ENCODE measurements around the gene RECQL5. TPM values are rescaled to one million over a fixed set of nuclear protein-coding genes. Genes with fewer than 3 reads are reported as not detected.

Gene RECQL5
- total and polyA plus RNA-seq, 2 of the 8 experiments (the other 6 are each of a cell fraction or from before 2014, with no cell fraction given) = 15.1 to 41.1 TPM

- Histone ChIP-seq H2AFZ (ENCODE audit: low read length) (no peak overlapping the region), H3K36me3 (ENCODE audit: control insufficient read depth in 2 of 4, insufficient read depth in 4 of 4, low read length in 3 of 4) (no peaks in the 10 kb centered on the region; a peak in 3 of 8 replicates), H2BK20ac (ENCODE audit: low read length) (0 out of 2 replicates have a peak overlapping the region, but pooled peaks have one; percentile 53), H4K5ac (ENCODE audit: insufficient read length, low read depth, low read length) (peak overlapping the region; percentile 56), H2BK120ac (replicated peaks; ENCODE audit: low read depth, low read length) (peak overlapping the region; percentile 35), H3K56ac (replicated peaks; ENCODE audit: insufficient read length, low read depth, low read length) (no peak overlapping the region), H3K9me3 (ENCODE audit: insufficient read depth in 2 of 2, low read depth in 1 of 2, low read length in 1 of 2) (no peaks in the 10 kb centered on the region), H2BK12ac (ENCODE audit: low read depth, low read length) (peak overlapping the region; percentile 45; the same call in 1 of the 2 replicates), H4K91ac (replicated peaks; ENCODE audit: insufficient read length, low read length) (peak overlapping the region; percentile 68), H2BK5ac (ENCODE audit: low read depth, low read length) (peak overlapping the region; percentile 28; the same call in 1 of the 2 replicates), H3K4me3 (ENCODE audit: extremely low read depth in 1 of 4, insufficient read depth in 2 of 4, low read depth in 3 of 4, low read length in 4 of 4) (peak overlapping the region in 1 of 4 experiments; percentile 25; a peak in 1 of 8 replicates), H3K14ac (ENCODE audit: insufficient read length) (no peak overlapping the region), H3K18ac (ENCODE audit: extremely low read depth, low read length) (peak overlapping the region; percentile 89), H4K20me1 (replicated peaks in 1 of 2; ENCODE audit: control insufficient read depth in 1 of 2, insufficient read depth in 2 of 2, low read length in 2 of 2) (no peaks in the 10 kb centered on the region), H3K27ac (ENCODE audit: low read depth, low read length) (peak overlapping the region; percentile 69), H3K79me2 (ENCODE audit: control insufficient read depth in 1 of 2, insufficient read depth in 2 of 2, low read length in 2 of 2) (no peaks in the 10 kb centered on the region; a peak in 1 of 4 replicates), H4K8ac (ENCODE audit: extremely low read depth, insufficient read depth, low read length) (peak overlapping the region; percentile 3; the same call in 1 of the 2 replicates), H3K23me2 (ENCODE audit: low read depth, low read length) (no peaks in the 10 kb centered on the region), H3K23ac (ENCODE audit: insufficient read length) (no peak overlapping the region), H3K4ac (replicated peaks; ENCODE audit: insufficient read length, low read depth, low read length) (peak overlapping the region; percentile 13), H2AK5ac (ENCODE audit: low read depth, low read length) (no peak overlapping the region), H3K79me1 (ENCODE audit: low read depth, low read length) (no peaks in the 10 kb centered on the region; the same call in 1 of the 2 replicates), H3K9ac (replicated peaks in 1 of 4; ENCODE audit: extremely low read depth in 1 of 4, low read depth in 3 of 4, low read length in 3 of 4) (peak overlapping the region in 1 of 4 experiments; percentile 23; a peak in 2 of 7 replicates), H2BK15ac (ENCODE audit: low read length) (no peak overlapping the region; the same call in 1 of the 2 replicates), H3K4me1 (replicated peaks in 1 of 4; ENCODE audit: control insufficient read depth in 3 of 4, insufficient read depth in 4 of 4, low read length in 3 of 4) (peaks cover 5 to 16% (median 10%) of the 10 kb centered on the region in 4 experiments), H3K4me2 (ENCODE audit: insufficient read depth in 1 of 2, low read depth in 2 of 2, low read length in 2 of 2) (peak overlapping the region; percentile 25 to 39; a peak in 2 of 4 replicates), H3K27me3 (replicated peaks in 1 of 4; ENCODE audit: control insufficient read depth in 3 of 4, extremely low read depth in 1 of 4, insufficient read depth in 3 of 4, low read length in 3 of 4) (no peaks in the 10 kb centered on the region)
- DNase-seq (ENCODE audit: low read depth in 1 of 2, low spot score in 2 of 2) (peak in 1 of 2 experiments; percentile 57), FAIRE-seq (peak; percentile 70)
- CTCF ChIA-PET (ENCODE audit: partially characterized antibody) = interaction anchor here (1.1 to 59.2 kb wide), 5 partner anchors 1 to 111 kb away, joined by 3 to 2200 read pairs (median 312); partner anchors contain the start of genes RECQL5, SAP30BP and SMIM5
- TF ChIP-seq SIN3A (conservative IDR thresholded peaks at IDR 0.05 in 1 of 2, IDR thresholded peaks at IDR 0.05 in 1 of 2; ENCODE audit: low read depth in 1 of 2, low read length in 2 of 2) (0 out of 4 replicates have a peak, but pooled peaks of 1 of the 2 experiments have one; percentile 16), JUN (IDR thresholded peaks at IDR 0.05; ENCODE audit: low read depth, low read length) (no peak), YY1 (IDR thresholded peaks at IDR 0.05; ENCODE audit: low read depth, low read length) (0 out of 2 replicates have a peak, but pooled peaks have one; percentile 23)
- POLR2A ChIA-PET (ENCODE audit: partially characterized antibody) = interaction anchor here (0.9 to 3.0 kb wide), 6 partner anchors 9 to 36 kb away, joined by 3 to 19 read pairs (median 3); partner anchors contain the start of genes RECQL5, SAP30BP and SMIM5
- 75% methylated on average over 17 of the region's 17 CpGs; no CpG with 5 or more reads in 1 of the 2 experiments for WGBS, 2 experiments (ENCODE audit: extremely low coverage in 1 of 2, insufficient coverage in 1 of 2, insufficient read length in 1 of 2, insufficient replicate concordance in 2 of 2, low coverage in 1 of 2, low lambda C conversion rate in 2 of 2, missing lambda C conversion rate in 1 of 2)
Observed at GRCh38 chr17:75642784-75643642, 23.9 kb downstream of the RECQL5 start.

All from H1 (cell line).